HG03097 (cell line): Measurements from ENCODE around the gene LIG4.
"Not testable (repeated sequence)": the region's sequence is repeated elsewhere in the genome, so short reads cannot be mapped to it uniquely, and the experiment has no call there.

Experiments used
- ATAC-seq: cut with Tn5 transposase; IDR thresholded peaks from one replicate; pipeline ENCODE4 v1.9.1; 2021; ENCODE audit not compliant: unreplicated experiment, low FRiP score

Gene LIG4

GRCh38 chr13:108215436-108215835 is at the start of gene LIG4:
Gene LIG4, minus strand, starts transcription at chr13:108215536. Its CDS starts 4,268 bp downstream, at chr13:108211268.
- ATAC-seq = peak; percentile 66

DNA sequence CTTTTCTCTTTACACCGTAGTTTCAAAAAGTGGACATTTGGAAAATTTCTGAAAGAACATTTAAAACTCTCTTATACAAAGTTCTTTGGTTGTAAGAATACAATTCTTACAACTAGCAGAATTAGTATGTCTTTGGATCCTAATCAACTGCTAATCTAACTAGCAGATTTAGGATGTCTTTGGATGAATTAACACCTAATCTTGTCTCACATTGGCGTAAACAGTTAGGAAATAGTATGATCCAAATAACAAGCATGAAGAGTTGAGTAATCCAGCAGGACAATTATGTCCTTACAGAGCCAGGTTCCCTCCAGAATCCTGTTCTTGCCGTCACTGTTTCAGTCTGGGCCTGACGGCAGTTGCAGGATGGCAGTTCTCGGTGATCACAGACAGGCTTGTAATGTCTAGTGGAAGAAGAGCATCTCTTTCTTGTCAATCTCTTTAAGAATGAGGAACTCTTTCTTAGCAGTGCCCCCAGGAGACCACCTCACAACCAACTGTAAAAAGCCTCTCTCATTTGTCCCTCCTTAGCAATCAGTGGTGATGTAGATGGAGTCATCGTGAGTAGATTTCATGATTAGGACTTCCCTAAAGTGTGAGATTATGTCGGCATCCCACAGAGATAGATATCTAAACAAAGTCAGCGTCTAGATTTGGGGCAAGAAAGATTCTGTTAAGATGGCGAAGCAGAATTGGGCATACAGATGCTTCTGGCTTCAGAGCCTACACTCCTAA is 48.5 kb upstream of the LIG4 start:
- ATAC-seq = no peak

DNA sequence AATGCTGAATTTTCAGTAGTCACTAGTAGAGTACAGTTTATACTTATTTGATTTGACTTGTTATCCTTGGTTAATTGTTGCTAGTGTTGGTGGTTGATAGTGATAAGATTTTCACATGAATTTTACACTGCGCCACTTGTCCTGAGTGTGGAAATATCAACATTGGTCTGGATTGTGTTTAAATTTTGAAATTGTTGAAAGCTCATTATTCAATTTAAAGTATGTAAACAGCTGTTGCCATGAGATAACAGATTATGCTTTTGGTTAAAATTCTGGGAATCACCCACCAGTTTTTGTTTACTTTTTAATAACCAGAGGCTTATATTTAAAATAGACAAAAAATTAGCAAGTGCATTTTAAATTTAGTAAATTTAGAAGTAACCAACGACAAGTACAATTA is 41.9 kb upstream of the LIG4 start:
- no peak for ATAC-seq

- no peak for ATAC-seq
Measured at GRCh38 chr13:108249150-108249549, 33.8 kb upstream of the LIG4 start.

- ATAC-seq = no peak
Measured at GRCh38 chr13:108230377-108230776, 15.0 kb upstream of the LIG4 start.

DNA sequence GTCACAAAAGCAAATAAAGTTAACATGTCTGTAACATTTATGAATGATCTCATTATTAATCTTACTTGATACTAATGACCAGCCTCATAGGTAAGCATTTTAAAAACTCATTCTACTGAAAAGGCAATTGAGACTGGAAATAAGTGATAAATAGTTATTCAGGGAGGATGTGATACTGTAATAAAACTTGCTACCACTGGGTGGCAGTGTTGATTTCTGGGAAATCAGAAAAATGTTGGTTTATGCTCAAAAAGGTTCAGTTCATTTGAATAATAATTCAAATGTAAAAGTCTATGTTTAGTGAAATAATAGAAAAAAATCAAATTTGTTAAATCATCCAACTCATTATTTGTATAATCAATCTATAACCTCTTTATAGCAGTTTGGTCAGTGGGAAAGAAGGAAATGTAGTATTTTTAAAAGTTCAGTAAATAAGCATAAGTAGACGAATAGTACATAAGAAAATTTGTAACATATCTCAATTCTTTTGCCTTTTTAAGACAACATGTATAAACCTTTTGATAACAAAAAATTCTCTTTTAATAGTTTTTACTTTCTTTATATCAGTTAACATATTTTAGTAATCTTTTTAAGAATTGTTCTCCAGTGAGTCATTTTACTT is 12.4 kb upstream of the LIG4 start:
- ATAC-seq = no peak

GRCh38 chr13:108226184-108226583 is 10.8 kb upstream of the LIG4 start:
- no peak for ATAC-seq

- ATAC-seq = peak; percentile 52
Measured at GRCh38 chr13:108225440-108225839, 10.1 kb upstream of the LIG4 start.

DNA sequence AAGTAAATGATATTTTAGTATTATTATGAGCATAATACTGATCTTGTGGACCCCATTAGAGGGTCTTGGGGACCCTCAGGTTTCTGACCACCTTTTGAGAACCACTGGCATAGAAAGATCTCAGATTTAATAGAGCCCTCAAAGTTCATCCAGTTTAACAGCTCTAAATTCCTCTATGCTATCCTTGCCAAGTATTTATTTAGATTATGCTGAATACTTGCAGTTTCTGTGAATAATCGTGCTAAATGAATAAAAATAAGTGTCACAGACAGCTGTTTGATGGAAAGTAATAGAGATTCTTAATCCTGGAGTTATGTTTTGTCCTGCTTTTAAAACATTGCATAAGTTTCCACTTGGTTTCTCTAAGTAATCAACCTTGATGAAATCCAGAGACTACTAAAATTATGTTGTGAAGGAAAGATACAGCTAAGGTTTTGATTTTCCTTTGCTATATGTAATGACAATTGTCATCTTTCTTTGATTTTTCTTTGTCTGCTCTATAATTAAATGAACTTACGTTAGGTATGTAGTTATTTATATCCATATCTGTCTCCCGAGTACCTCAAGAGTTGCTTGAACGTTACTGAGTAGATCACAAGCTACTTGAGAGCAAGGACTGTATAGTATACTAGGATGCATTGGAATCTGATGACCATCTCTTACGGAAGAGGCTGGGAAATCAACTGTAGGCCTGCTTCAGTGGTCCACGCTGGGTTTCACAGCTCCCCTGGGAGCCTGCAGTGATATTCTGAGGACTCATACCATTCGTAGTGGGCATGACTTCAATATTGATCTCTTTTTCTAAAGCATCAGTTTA is 8.6 kb upstream of the LIG4 start:
- ATAC-seq = no peak

GRCh38 chr13:108220041-108220440 is 4.7 kb upstream of the LIG4 start:
- ATAC-seq = no peak

GRCh38 chr13:108218044-108218974 is 3.0 kb upstream of the LIG4 start, which contains the start of gene ABHD13:
Gene ABHD13, plus strand, starts transcription at chr13:108218392. Its CDS starts 10,827 bp downstream, at chr13:108229219.
- ATAC-seq = peak; percentile 83

DNA sequence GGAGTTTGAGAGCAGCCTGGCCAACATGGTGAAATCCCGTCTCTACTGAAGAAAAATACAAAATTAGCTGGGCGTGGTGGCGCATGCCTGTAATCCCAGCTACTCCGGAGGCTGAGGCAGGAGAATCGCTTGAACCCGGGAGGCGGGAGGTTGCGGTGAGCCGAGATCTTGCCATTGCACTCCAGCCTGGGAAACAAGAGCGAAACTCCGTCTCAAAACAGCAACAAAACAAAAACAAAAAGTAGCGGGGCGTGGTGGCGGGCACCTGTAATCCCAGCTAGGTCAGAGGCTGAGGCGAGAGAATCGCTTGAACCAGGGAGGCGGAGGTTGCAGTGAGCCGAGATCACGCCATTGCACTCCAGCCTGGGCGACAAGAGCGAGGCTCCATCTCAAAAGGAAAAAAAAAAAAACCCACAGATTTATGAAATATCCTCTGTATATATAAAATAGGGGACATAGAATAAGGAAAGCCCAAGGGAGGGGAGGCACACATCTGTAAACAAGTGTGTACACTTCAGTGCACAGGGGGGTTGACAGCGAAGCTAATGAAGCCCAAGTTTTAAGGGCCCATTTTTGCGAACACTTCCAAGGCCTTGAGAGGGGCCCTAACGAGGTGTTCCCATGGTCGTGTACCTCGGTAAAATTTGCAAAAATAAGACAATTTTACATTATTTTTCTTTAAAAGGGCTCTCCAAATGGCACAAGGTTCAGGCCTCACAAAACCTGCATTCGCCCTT is 2.1 kb upstream of the LIG4 start:
- ATAC-seq = not testable (repeated sequence)

DNA sequence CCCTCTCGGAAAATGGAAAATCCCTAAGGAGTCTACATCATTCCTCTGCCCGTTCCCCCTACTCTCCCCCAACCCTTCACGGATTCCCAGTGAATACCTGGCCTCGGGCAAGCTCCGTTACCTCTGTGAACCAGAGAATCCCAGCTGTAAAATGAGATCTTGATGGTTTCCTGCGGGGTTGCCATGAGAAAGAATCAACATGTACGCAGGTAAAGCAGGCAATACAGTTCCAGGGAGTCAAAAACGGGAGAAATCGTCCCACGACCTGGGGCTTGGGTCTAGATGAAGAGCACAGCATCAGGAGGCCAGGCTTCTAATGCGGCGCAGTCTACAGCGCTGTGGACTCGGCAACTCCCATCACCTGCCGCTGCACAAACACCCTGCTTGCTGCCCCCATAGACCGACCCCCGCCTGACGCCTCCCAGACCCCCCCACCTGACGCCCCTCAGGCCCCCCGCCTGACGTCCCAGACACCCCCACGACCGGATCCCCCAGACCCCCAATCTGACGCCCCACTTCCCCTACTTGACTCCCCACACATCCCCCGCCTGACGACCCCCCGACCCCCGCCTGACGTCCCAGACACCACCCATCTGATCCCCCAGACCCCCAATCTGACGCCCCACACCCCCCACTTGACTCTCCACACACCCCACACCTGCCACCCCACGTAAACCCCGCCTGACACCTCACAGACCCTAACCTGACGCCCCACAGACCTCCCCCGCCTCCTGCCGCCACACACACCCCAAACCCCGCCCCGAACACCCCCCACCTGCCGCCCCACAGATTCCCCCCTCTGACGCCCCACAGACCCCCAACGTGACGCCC is 680 bp downstream of the LIG4 start:
- ATAC-seq = no peak

- ATAC-seq = no peak
Measured at GRCh38 chr13:108213946-108214345, 1.4 kb downstream of the LIG4 start.

GRCh38 chr13:108212886-108213285 is 2.5 kb downstream of the LIG4 start:
- ATAC-seq = peak; percentile 40

DNA sequence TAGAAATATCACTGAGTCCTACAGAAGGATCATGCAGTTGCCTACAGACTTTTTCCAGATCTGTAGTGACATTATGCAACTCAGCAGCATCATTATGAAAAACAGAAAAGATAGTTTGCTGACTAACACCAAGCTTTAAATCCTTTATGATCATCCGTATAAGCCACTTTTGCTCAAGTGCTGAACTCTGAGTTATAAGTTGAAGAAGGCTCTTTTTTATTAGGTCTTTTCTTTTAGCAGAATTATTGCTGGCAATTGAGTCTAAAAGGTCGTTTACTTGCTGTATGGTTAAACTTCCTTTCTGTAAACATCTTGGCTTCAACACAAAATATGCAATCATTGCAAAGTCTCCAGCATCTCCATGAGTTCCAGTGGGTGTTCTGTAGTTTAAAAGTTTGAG is 4.8 kb downstream of the LIG4 start:
- no peak for ATAC-seq

DNA sequence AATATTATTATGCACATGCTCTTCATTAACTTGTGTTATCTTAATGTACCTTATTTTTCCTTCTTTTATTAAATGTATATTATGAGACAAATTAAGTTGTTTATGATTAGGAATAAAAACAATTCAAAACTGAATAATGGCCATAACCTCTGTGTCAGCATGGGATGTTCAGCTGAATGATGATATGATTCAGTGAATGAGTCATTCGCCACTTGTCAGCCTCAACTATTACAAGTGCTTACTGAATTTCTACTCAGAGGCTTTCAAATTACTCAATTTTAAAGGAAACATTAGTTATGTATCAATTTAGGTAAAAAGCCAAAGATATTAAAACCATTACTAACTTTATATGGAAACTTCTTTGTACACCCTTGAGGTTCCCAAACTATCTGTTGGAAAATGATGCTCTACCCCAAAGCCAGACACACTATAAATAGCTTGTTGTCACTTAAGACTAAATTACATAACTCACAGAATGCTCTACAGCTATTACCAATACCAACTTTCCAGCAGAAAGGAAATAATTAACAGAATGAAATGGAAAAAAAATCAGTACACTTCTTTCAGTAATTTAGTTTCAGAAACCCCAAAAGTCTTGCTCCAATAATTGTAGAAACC is 14.4 kb downstream of the LIG4 start:
- no peak for ATAC-seq

DNA sequence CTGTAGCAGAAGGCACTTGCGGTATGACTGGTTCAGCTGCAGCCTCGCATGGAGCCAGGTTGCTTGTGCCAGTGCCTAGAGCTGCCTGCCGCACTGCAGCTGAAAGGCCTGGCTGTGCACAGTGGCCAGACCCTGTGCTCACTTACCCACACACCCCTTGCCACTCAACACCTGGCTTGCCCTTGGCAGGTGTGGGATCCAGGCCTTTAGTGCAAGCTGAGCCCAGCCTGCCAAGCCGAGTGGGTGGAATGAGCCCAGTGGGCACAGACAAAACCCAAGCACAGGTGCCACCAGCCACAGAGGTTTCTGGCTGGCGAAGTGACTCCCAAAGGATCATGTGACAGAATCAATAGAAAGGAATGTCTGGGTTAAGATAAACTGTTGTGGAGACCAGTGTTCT is 19.5 kb downstream of the LIG4 start:
- ATAC-seq = no peak
